A673 (cell line): ENCODE measurements around the gene KREMEN1. TPM values are rescaled to one million over a fixed set of nuclear protein-coding genes. Genes with fewer than 3 reads are reported as not detected.

ENCODE experiments used
- BruUV-seq: library from RNA; stranded (reverse); fragments of 400-500 nt; replicated peaks from 2 replicates; lab custom pipeline; 2021; lab: Mats Ljungman, UMichigan
- CTCF ChIA-PET: fragments of 300-600 bp; sonication (Branson Sonifier 250); formaldehyde crosslinking; loops from one replicate; lab custom pipeline; 2022; ENCODE audit warnings: antibody characterized with exemption; lab: Charles Lee
- POLR2A ChIA-PET: fragments of 300-600 bp; sonication (Branson Sonifier 250); formaldehyde crosslinking; loops from one replicate; lab custom pipeline; 2022; ENCODE audit warnings: antibody characterized with exemption; ENCODE audit not compliant: low non-redundant PET; lab: Charles Lee
- DNase-seq: peaks from one replicate; pipeline ENCODE4 v3.0.0-alpha.2; 2015; ENCODE audit warnings: low spot score
- H3K27ac ChIP-seq: fragments of 200-600 bp; sonication (generic); 2 replicates; pipeline ENCODE4 v1.5.1; 2016; ENCODE audit warnings: mixed run types, low read depth, mild to moderate bottlenecking, mixed read lengths, antibody characterized with exemption, low read length; ENCODE audit not compliant: poor library complexity, severe bottlenecking
- H3K27me3 ChIP-seq: fragments of 200-600 bp; sonication (generic); replicated peaks from 2 replicates; pipeline ENCODE4 v1.6.1; 2017; ENCODE audit warnings: mixed run types, low read depth, mild to moderate bottlenecking, mixed read lengths, antibody characterized with exemption, low read length; ENCODE audit not compliant: insufficient read depth, poor library complexity
- H3K36me3 ChIP-seq: fragments of 200-600 bp; sonication (generic); 2 replicates; pipeline ENCODE4 v1.6.1; 2016; ENCODE audit warnings: mixed run types, mild to moderate bottlenecking, mixed read lengths, antibody characterized with exemption, low read length; ENCODE audit not compliant: insufficient read depth, poor library complexity, severe bottlenecking
- H3K4me1 ChIP-seq: fragments of 200-600 bp; sonication (generic); 2 replicates; pipeline ENCODE4 v1.6.1; 2017; ENCODE audit warnings: mixed run types, mild to moderate bottlenecking, mixed read lengths, antibody characterized with exemption, low read length; ENCODE audit not compliant: insufficient read depth, poor library complexity, severe bottlenecking
- H3K4me3 ChIP-seq: fragments of 200-600 bp; sonication (generic); 2 replicates; pipeline ENCODE4 v1.5.1; 2016; ENCODE audit warnings: low read depth, mixed run types, mild to moderate bottlenecking, mixed read lengths, low read length; ENCODE audit not compliant: poor library complexity, severe bottlenecking
- H3K9me3 ChIP-seq: fragments of 200-600 bp; sonication (generic); 2 replicates; pipeline ENCODE4 v1.6.1; 2016; ENCODE audit warnings: mixed run types, low read depth, mild to moderate bottlenecking, mixed read lengths, antibody characterized with exemption, low read length; ENCODE audit not compliant: poor library complexity, severe bottlenecking
- CTCF ChIP-seq: fragments of 300-800, 200-600 bp; sonication (generic); conservative IDR thresholded peaks from 2 replicates; pipeline ENCODE4 v1.5.1; 2017; ENCODE audit warnings: low read depth, mild to moderate bottlenecking, antibody characterized with exemption, low read length, moderate library complexity, mixed read lengths
- EZH2 ChIP-seq: fragments of 200-600 bp; sonication (generic); IDR thresholded peaks from 2 replicates; pipeline ENCODE4 v1.6.1; 2017; ENCODE audit warnings: borderline replicate concordance, low read depth, mild to moderate bottlenecking, mixed read lengths, antibody characterized with exemption, low read length; ENCODE audit not compliant: poor library complexity, severe bottlenecking
- intact Hi-C: fragments of 100-400 bp; cut with micrococcal nuclease; formaldehyde crosslinking; loops from one replicate; pipeline ENCODE4 v1.10.0; 2022; ENCODE audit not compliant: unreplicated experiment
- total RNA-seq: library from RNA; stranded (reverse); gene quantifications from 2 replicates; pipeline ENCODE4 v1.2.3, GENCODE V29; 2021

The KREMEN1 gene
- total RNA-seq, 1 experiment from 2014 or later: 4.2 TPM

DNA sequence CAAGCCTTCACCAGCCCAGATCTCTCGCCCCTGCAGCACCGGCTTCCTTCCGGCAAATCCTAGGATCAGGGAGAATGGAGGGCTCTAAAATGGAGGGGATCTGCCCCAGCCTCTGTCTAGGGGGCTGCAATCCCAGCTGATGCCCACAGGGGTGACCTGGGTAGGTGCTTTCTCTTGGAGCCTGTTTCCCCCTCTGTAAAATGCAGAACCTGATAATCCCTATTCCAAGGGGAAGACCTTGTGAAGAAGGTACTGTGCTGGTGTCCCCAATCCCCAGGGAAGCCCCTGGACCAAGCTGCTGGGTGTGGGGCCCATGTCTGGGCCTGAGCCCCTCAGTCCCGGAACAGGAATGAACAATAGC lies 135.6 kb downstream of the KREMEN1 start:
- ChIA-PET POLR2A (no interaction called here), CTCF (no interaction called here)
- Histone ChIP-seq H3K27ac (no peak overlapping the region), H3K4me1 (peaks cover under 1% of the 10 kb centered on the region), H3K4me3 (no peak overlapping the region), H3K36me3 (no peaks in the 10 kb centered on the region), H3K27me3 (no peaks in the 10 kb centered on the region), H3K9me3 (no peaks in the 10 kb centered on the region)
- DNase-seq: no peak
- no TSS peak for BruUV-seq
- intact Hi-C loops: no loop called here
- TF ChIP-seq EZH2: no peak
- no peak for TF ChIP-seq CTCF

DNA sequence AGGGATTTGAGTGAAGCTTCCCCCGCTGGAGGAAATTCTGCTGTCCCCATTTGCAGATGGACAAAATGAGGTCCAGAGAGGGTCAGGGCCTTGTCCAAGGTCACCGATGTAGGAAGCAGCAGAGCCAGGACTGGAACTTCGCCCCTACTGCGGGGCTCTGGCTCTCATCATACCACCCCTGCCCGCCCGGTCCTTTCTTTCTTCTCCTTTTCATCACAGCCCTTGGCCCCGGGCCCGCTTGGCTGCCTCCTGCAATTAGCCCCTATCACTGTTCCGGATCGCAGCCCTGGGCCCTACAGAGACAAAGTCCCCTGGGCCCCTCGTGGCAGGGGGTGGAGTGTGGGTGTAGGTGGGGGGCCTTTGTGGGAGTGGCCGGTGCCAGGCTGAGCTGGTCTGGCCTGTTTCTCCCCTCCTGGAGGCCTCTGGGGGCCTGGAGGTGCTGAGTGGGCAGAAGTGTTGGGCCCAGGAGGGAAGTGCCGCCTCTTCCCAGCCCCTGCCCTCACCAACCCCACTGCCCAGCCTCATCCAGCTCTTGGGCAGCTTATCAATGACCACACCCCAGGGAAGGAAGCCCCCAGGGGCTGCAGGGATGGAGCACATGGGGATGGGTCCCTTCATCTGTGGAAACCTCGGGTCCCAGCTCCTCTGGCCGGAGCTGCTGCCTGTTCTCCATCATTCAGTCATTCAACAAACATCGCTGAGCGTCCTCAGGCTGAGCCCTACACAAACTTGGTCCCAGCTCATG lies 136.2 kb downstream of the KREMEN1 start:
- no TSS peak for BruUV-seq
- no peaks in the 10 kb centered on the region for H3K9me3 ChIP-seq
- no peak overlapping the region for H3K27ac ChIP-seq
- POLR2A ChIA-PET: no interaction called here
- H3K4me3 ChIP-seq: no peak overlapping the region
- CTCF ChIA-PET: no interaction called here
- intact Hi-C loops: no loop called here
- H3K36me3 ChIP-seq: no peaks in the 10 kb centered on the region
- H3K27me3 ChIP-seq: no peaks in the 10 kb centered on the region
- no peaks in the 10 kb centered on the region for H3K4me1 ChIP-seq
- DNase-seq: no peak
- TF ChIP-seq CTCF (no peak), EZH2 (no peak)

DNA sequence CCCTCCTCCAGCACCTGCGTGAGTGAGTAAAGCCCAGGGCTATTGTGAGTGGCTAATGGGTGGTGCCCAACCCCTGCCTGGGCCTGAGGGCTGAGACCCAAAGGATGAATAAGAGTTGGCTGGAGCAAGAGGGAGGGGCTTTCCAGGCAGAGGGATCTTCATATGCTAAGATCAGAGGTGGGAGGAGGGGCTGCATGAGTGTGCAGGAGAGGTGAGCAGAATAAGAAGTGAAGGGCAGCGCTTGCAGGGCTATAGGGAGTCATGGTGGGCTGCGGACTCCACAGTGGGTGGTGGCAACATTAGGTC lies 136.7 kb downstream of the KREMEN1 start:
- intact Hi-C loops: no loop called here
- POLR2A ChIA-PET: no interaction called here

More for the DNA sequence above, 136.7 kb downstream of the KREMEN1 start:
- no peak for TF ChIP-seq CTCF
- no peak for TF ChIP-seq EZH2
- no TSS peak for BruUV-seq
- Histone ChIP-seq H3K4me3 (no peak overlapping the region), H3K27ac (no peak overlapping the region), H3K27me3 (no peaks in the 10 kb centered on the region), H3K36me3 (no peaks in the 10 kb centered on the region), H3K9me3 (no peaks in the 10 kb centered on the region), H3K4me1 (no peaks in the 10 kb centered on the region)
- CTCF ChIA-PET: interaction anchor here (0.6 kb wide), 1 partner anchor 20 kb away, joined by 3 read pairs; no protein-coding TSS in a partner anchor
- no peak for DNase-seq
